NCI-H460 (cell line): Measurements from ENCODE around the gene PABPN1L. TPM values are rescaled to one million over a fixed set of nuclear protein-coding genes. Genes with fewer than 3 reads are reported as not detected.

Experiments
- DNase-seq: peaks from one replicate; pipeline ENCODE4 v3.0.0-alpha.2; 2016; ENCODE audit warnings: low read depth; ENCODE audit errors: extremely low read depth
- total RNA-seq: library from RNA; depleted of rRNA; stranded (reverse); fragments of >200 nt; shearing (Covaris generic); gene quantifications from 2 replicates; pipeline ENCODE4 v1.2.3, GENCODE V29; 2014

Gene PABPN1L
- total RNA-seq, 1 experiment from 2014 or later, result not detected

GRCh38 chr16:88871730-88872416 lies 5.4 kb upstream of the PABPN1L start:
- DNase-seq, result no peak

GRCh38 chr16:88871349-88871702 lies 4.9 kb upstream of the PABPN1L start:
- no peak for DNase-seq

GRCh38 chr16:88870608-88871348 lies 4.3 kb upstream of the PABPN1L start:
- no peak for DNase-seq

GRCh38 chr16:88869673-88869980 lies 3.2 kb upstream of the PABPN1L start:
- DNase-seq, result no peak

GRCh38 chr16:88868974-88869672 lies 2.7 kb upstream of the PABPN1L start:
- DNase-seq, result no peak

GRCh38 chr16:88867581-88868246 lies 1.3 kb upstream of the PABPN1L start:
- DNase-seq, result no peak

GRCh38 chr16:88865742-88866141 lies 718 bp downstream of the PABPN1L start:
- no peak for DNase-seq

GRCh38 chr16:88865310-88865709 lies 1.1 kb downstream of the PABPN1L start:
- no peak for DNase-seq

- no peak for DNase-seq
Measured at GRCh38 chr16:88864521-88864920, 1.9 kb downstream of the PABPN1L start.

- no peak for DNase-seq
Measured at GRCh38 chr16:88864099-88864498, 2.4 kb downstream of the PABPN1L start.

GRCh38 chr16:88863426-88863825 lies 3.0 kb downstream of the PABPN1L start:
- no peak for DNase-seq

- DNase-seq, result no peak
Measured at GRCh38 chr16:88862968-88863367, 3.5 kb downstream of the PABPN1L start.

- no peak for DNase-seq
Measured at GRCh38 chr16:88861359-88861758, 5.1 kb downstream of the PABPN1L start.

- DNase-seq, result no peak
Measured at GRCh38 chr16:88859381-88860091, 6.9 kb downstream of the PABPN1L start.

- DNase-seq, result peak; percentile 47
Measured at GRCh38 chr16:88857728-88858339, 8.6 kb downstream of the PABPN1L start.

- DNase-seq, result peak; percentile 91
Measured at GRCh38 chr16:88856828-88857727, 9.4 kb downstream of the PABPN1L start, which contains the start of the genes GALNS and TRAPPC2L. TSS of gene GALNS (minus strand) at chr16:88856947. CDS start at chr16:88856877, 70 bp downstream. TSS of gene TRAPPC2L (plus strand) at chr16:88857127. CDS start at chr16:88857151, 24 bp downstream.

GRCh38 chr16:88856122-88856827 lies 10.2 kb downstream of the PABPN1L start:
- DNase-seq, result no peak

GRCh38 chr16:88855736-88856121 lies 10.7 kb downstream of the PABPN1L start:
- no peak for DNase-seq
